Stromal cell of bone marrow (primary cell): ENCODE results near the gene IGSF21.

Source experiments
- DNase-seq: peaks from one replicate; pipeline ENCODE4 v3.0.0-alpha.2; 2012; ENCODE audit warnings: low read depth

Gene IGSF21

GRCh38 chr1:18097206-18097605 lies 10.4 kb upstream of the IGSF21 start:
- DNase-seq: no peak

GRCh38 chr1:18099026-18099425 lies 8.6 kb upstream of the IGSF21 start:
- no peak for DNase-seq

- no peak for DNase-seq
Measured at GRCh38 chr1:18100060-18100459, 7.5 kb upstream of the IGSF21 start.

- peak; percentile 56 for DNase-seq
Measured at GRCh38 chr1:18100491-18101063, 7.0 kb upstream of the IGSF21 start.

- no peak for DNase-seq
Measured at GRCh38 chr1:18101508-18101907, 6.1 kb upstream of the IGSF21 start.

- no peak for DNase-seq
Measured at GRCh38 chr1:18103788-18104421, 3.7 kb upstream of the IGSF21 start.

GRCh38 chr1:18104546-18105100 lies 3.0 kb upstream of the IGSF21 start:
- peak; percentile 6 for DNase-seq

- no peak for DNase-seq
Measured at GRCh38 chr1:18105196-18105595, 2.4 kb upstream of the IGSF21 start.

GRCh38 chr1:18108299-18109057 lies 880 bp downstream of the IGSF21 start:
- DNase-seq: no peak

- DNase-seq: no peak
Measured at GRCh38 chr1:18109058-18109755, 1.6 kb downstream of the IGSF21 start.

- DNase-seq: no peak
Measured at GRCh38 chr1:18109756-18110597, 2.4 kb downstream of the IGSF21 start.

- no peak for DNase-seq
Measured at GRCh38 chr1:18110598-18110939, 3.0 kb downstream of the IGSF21 start.

- DNase-seq: no peak
Measured at GRCh38 chr1:18110968-18111367, 3.4 kb downstream of the IGSF21 start.

GRCh38 chr1:18111605-18112297 lies 4.2 kb downstream of the IGSF21 start:
- no peak for DNase-seq

GRCh38 chr1:18112611-18113010 lies 5.0 kb downstream of the IGSF21 start:
- DNase-seq: no peak

GRCh38 chr1:18114726-18115410 lies 7.3 kb downstream of the IGSF21 start:
- no peak for DNase-seq

- DNase-seq: no peak
Measured at GRCh38 chr1:18116777-18117176, 9.2 kb downstream of the IGSF21 start.

GRCh38 chr1:18118078-18118477 lies 10.5 kb downstream of the IGSF21 start:
- no peak for DNase-seq

- DNase-seq: no peak
Measured at GRCh38 chr1:18118491-18118890, 10.9 kb downstream of the IGSF21 start.

- DNase-seq: no peak
Measured at GRCh38 chr1:18119289-18119688, 11.7 kb downstream of the IGSF21 start.
